ENCODE results near the gene RAB10. TPM values are rescaled to one million over a fixed set of nuclear protein-coding genes. Genes with fewer than 3 reads are reported as not detected.

The RAB10 gene
- total RNA-seq, 1 experiment from 2014 or later, result 67.9 TPM

DNA sequence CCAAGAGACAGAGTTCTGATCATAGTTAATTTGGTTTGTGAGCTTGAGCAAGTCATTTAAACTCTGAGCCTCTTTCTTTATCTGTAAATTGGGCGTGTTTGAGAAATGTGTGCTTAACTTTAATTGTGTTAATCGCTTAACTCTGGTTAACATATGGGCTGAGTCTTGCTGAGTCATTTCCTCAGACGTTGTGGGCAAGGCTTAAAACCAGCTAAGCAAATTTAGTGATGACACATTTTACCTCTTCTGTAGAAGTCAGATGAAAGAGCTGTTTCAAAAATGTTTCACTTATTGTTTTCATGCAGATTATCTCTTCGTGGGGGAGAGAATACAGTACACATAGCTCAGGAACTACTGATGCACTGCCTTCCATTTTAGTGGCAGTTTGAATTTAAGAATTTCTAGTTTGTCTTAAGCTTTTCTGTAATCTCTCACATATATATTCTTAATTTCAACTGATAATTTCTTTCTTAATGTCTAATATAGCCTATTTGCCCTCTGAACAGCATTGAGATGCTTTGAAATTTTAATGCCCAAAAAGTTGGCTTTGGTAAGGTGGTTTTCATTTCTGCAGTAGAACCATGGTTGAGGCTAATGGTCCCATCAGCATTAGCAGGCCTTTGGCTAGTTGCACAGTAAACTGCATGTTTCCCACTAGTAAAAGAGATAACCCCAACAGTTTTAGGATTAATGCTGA, 34.9 kb downstream of the RAB10 start:
- Histone ChIP-seq H3K27me3 (ENCODE audit: low read length) (no peaks in the 10 kb centered on the region), H3K9me2 (replicated peaks; ENCODE audit: insufficient read depth, low read length) (no peaks in the 10 kb centered on the region), H4K20me1 (ENCODE audit: insufficient read depth, low read depth, low read length) (peaks cover 6% of the 10 kb centered on the region; the same call in 1 of the 2 replicates), H3K4me1 (ENCODE audit: low read length) (peaks cover 20% of the 10 kb centered on the region), H3K4me3 (ENCODE audit: low read length) (no peak overlapping the region), H3K79me2 (ENCODE audit: low read length) (peaks cover 97% of the 10 kb centered on the region), H3K4me2 (ENCODE audit: low read depth, low read length, poor library complexity, severe bottlenecking) (peak overlapping the region; percentile 32), H3K36me3 (ENCODE audit: insufficient read depth, low read length) (peaks cover 4% of the 10 kb centered on the region), H3K27ac (ENCODE audit: low read length) (peak overlapping the region; percentile 76), H2AFZ (ENCODE audit: low read length) (no peak overlapping the region), H3K9me3 (ENCODE audit: low read length) (no peaks in the 10 kb centered on the region), H3K9ac (ENCODE audit: low read length) (no peak overlapping the region)
- DNase-seq, result peak; percentile 61

DNA sequence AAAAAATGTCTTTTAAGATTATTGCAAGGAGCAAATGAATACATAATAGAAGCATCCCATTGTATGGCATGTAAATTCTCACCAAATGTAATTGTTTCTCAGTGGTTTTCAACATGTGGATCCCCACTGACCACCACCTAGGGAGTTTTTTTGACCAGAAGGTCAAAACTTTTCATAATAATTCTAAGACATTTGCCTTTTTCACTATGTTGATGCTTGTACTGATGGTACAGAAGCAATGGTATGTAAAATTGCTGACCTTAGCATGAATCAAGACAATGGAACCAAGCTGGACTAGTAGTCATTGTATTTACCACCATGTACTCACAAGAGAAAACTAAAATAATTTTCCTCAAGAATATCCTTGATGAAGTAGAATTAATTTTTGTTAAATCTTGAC, 36.8 kb downstream of the RAB10 start:
- peaks cover 4% of the 10 kb centered on the region; the same call in 1 of the 2 replicates for H4K20me1 ChIP-seq (ENCODE audit: insufficient read depth, low read depth, low read length)

GRCh38 chr2:26072925-26073768, 39.3 kb downstream of the RAB10 start:
- Histone ChIP-seq H3K9me2 (replicated peaks; ENCODE audit: insufficient read depth, low read length) (no peaks in the 10 kb centered on the region), H3K4me3 (ENCODE audit: low read length) (no peak overlapping the region), H3K9me3 (ENCODE audit: low read length) (peaks cover 4% of the 10 kb centered on the region; the same call in 1 of the 2 replicates), H3K27ac (ENCODE audit: low read length) (no peak overlapping the region), H3K9ac (ENCODE audit: low read length) (no peak overlapping the region), H2AFZ (ENCODE audit: low read length) (no peak overlapping the region), H3K36me3 (ENCODE audit: insufficient read depth, low read length) (no peaks in the 10 kb centered on the region; the same call in 1 of the 2 replicates), H3K4me1 (ENCODE audit: low read length) (peaks cover 9% of the 10 kb centered on the region), H4K20me1 (ENCODE audit: insufficient read depth, low read depth, low read length) (peaks cover 4% of the 10 kb centered on the region; the same call in 1 of the 2 replicates), H3K27me3 (ENCODE audit: low read length) (no peaks in the 10 kb centered on the region), H3K4me2 (ENCODE audit: low read depth, low read length, poor library complexity, severe bottlenecking) (no peak overlapping the region), H3K79me2 (ENCODE audit: low read length) (peaks cover 98% of the 10 kb centered on the region)
- DNase-seq, result no peak

More for the DNA sequence above, 36.8 kb downstream of the RAB10 start:
- Histone ChIP-seq H3K27ac (ENCODE audit: low read length) (no peak overlapping the region), H2AFZ (ENCODE audit: low read length) (no peak overlapping the region), H3K36me3 (ENCODE audit: insufficient read depth, low read length) (peaks cover 3% of the 10 kb centered on the region), H3K4me2 (ENCODE audit: low read depth, low read length, poor library complexity, severe bottlenecking) (no peak overlapping the region), H3K27me3 (ENCODE audit: low read length) (no peaks in the 10 kb centered on the region), H3K9me2 (replicated peaks; ENCODE audit: insufficient read depth, low read length) (no peaks in the 10 kb centered on the region), H3K79me2 (ENCODE audit: low read length) (peaks cover 96% of the 10 kb centered on the region), H3K4me1 (ENCODE audit: low read length) (peaks cover 20% of the 10 kb centered on the region), H3K9me3 (ENCODE audit: low read length) (no peaks in the 10 kb centered on the region), H3K9ac (ENCODE audit: low read length) (no peak overlapping the region), H3K4me3 (ENCODE audit: low read length) (no peak overlapping the region)
- DNase-seq, result no peak

DNA sequence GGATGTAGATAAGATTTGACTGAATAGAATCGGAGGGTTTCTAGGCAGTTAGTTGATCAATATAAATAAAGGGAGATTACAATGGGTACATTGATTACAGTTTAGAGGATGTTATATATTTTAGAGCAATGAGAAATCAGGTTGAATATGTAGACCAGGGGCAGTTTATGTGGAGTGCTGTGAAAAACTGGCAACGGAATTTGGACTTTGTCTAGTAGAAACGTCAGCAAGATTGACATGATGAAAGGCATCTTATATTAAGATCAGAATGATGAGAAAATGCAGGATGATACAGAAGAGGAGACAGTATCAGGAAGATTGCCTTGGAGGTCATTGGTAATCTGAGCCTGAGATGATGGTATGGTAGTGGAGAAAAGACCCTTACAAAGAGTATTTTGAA, 39.9 kb downstream of the RAB10 start:
- H3K27ac ChIP-seq (ENCODE audit: low read length), result no peak overlapping the region
- no peak overlapping the region for H3K9ac ChIP-seq (ENCODE audit: low read length)
- peaks cover 4% of the 10 kb centered on the region; the same call in 1 of the 2 replicates for H3K9me3 ChIP-seq (ENCODE audit: low read length)
- H3K4me3 ChIP-seq (ENCODE audit: low read length), result no peak overlapping the region
- H3K79me2 ChIP-seq (ENCODE audit: low read length), result peaks cover 98% of the 10 kb centered on the region
- no peaks in the 10 kb centered on the region for H3K9me2 ChIP-seq (replicated peaks; ENCODE audit: insufficient read depth, low read length)
- peaks cover 3% of the 10 kb centered on the region for H3K4me1 ChIP-seq (ENCODE audit: low read length)
- no peak overlapping the region for H3K4me2 ChIP-seq (ENCODE audit: low read depth, low read length, poor library complexity, severe bottlenecking)
- H3K27me3 ChIP-seq (ENCODE audit: low read length), result no peaks in the 10 kb centered on the region
- DNase-seq, result no peak
- H3K36me3 ChIP-seq (ENCODE audit: insufficient read depth, low read length), result no peaks in the 10 kb centered on the region; the same call in 1 of the 2 replicates
- H2AFZ ChIP-seq (ENCODE audit: low read length), result no peak overlapping the region
- H4K20me1 ChIP-seq (ENCODE audit: insufficient read depth, low read depth, low read length), result peaks cover 4% of the 10 kb centered on the region; the same call in 1 of the 2 replicates

- DNase-seq, result no peak
- H3K9me3 ChIP-seq (ENCODE audit: low read length), result peaks cover 4% of the 10 kb centered on the region; the same call in 1 of the 2 replicates
- H3K36me3 ChIP-seq (ENCODE audit: insufficient read depth, low read length), result no peaks in the 10 kb centered on the region; the same call in 1 of the 2 replicates
- H3K4me2 ChIP-seq (ENCODE audit: low read depth, low read length, poor library complexity, severe bottlenecking), result no peak overlapping the region
- H3K27ac ChIP-seq (ENCODE audit: low read length), result no peak overlapping the region
- H3K4me3 ChIP-seq (ENCODE audit: low read length), result no peak overlapping the region
- no peaks in the 10 kb centered on the region for H3K9me2 ChIP-seq (replicated peaks; ENCODE audit: insufficient read depth, low read length)
- H3K4me1 ChIP-seq (ENCODE audit: low read length), result no peaks in the 10 kb centered on the region
- peaks cover 98% of the 10 kb centered on the region for H3K79me2 ChIP-seq (ENCODE audit: low read length)
- no peak overlapping the region for H2AFZ ChIP-seq (ENCODE audit: low read length)
- H3K27me3 ChIP-seq (ENCODE audit: low read length), result no peaks in the 10 kb centered on the region
- no peak overlapping the region for H3K9ac ChIP-seq (ENCODE audit: low read length)
- H4K20me1 ChIP-seq (ENCODE audit: insufficient read depth, low read depth, low read length), result peaks cover 4% of the 10 kb centered on the region; the same call in 1 of the 2 replicates
These were observed 40.8 kb downstream of the RAB10 start for GRCh38 chr2:26074676-26075075.

DNA sequence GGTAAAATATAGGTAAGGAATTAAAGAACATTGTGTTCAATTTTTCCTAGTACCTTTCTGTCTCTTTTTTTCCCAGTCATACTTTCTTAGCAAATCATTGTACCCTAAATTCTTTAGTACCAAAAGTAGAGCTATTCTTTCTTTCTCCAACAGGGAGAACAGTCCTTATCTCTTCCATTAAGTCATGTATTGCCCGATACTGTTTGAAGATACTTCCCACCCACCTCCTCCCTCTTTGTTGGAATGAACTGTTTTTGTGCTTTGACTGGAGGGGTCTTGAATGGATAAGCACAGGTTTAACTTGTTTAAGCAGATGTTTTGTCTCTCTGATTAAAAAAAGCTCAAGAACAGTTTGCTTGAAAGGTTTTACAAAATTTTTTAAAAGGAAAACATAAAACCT, 41.3 kb downstream of the RAB10 start:
- Histone ChIP-seq H3K79me2 (ENCODE audit: low read length) (peaks cover 98% of the 10 kb centered on the region), H2AFZ (ENCODE audit: low read length) (no peak overlapping the region), H3K27me3 (ENCODE audit: low read length) (no peaks in the 10 kb centered on the region), H3K4me3 (ENCODE audit: low read length) (no peak overlapping the region), H3K9me2 (replicated peaks; ENCODE audit: insufficient read depth, low read length) (no peaks in the 10 kb centered on the region), H3K36me3 (ENCODE audit: insufficient read depth, low read length) (no peaks in the 10 kb centered on the region; the same call in 1 of the 2 replicates), H3K9me3 (ENCODE audit: low read length) (peaks cover 4% of the 10 kb centered on the region; the same call in 1 of the 2 replicates), H3K4me1 (ENCODE audit: low read length) (no peaks in the 10 kb centered on the region), H3K4me2 (ENCODE audit: low read depth, low read length, poor library complexity, severe bottlenecking) (no peak overlapping the region), H4K20me1 (ENCODE audit: insufficient read depth, low read depth, low read length) (no peaks in the 10 kb centered on the region), H3K27ac (ENCODE audit: low read length) (no peak overlapping the region), H3K9ac (ENCODE audit: low read length) (no peak overlapping the region)
- DNase-seq, result no peak

DNA sequence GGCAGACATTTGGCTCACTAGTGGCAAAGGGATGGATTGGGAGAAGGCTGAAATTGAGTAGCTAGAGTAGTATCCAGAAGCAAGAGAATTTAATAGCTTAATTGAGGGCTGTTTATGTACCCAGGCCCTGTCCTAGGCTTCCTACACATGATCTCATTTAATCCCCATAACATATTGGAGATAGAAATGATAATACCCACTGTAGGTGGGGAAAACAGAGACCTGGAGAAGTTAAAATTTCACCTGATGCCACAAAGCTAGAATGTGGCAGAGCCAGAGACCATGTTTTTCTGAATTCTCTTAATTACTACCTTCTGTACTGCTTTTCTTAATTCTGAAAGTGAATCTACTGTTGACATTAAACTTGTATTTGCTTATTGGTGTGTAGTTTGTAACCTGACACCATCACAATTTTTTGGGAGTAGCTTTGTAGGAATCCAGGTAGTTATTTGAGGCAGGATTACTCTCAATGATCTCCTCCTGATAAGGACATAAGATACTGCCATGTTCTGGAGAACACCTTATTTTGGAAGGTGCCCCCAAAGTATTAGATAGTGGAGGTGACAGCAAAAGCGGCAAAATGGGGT, 42.2 kb downstream of the RAB10 start:
- no peaks in the 10 kb centered on the region for H3K9me2 ChIP-seq (replicated peaks; ENCODE audit: insufficient read depth, low read length)
- H3K36me3 ChIP-seq (ENCODE audit: insufficient read depth, low read length), result peaks cover 6% of the 10 kb centered on the region; the same call in 1 of the 2 replicates
- no peak overlapping the region for H3K4me3 ChIP-seq (ENCODE audit: low read length)
- H3K27ac ChIP-seq (ENCODE audit: low read length), result no peak overlapping the region
- DNase-seq, result no peak
- no peak overlapping the region for H3K4me2 ChIP-seq (ENCODE audit: low read depth, low read length, poor library complexity, severe bottlenecking)
- no peaks in the 10 kb centered on the region for H3K27me3 ChIP-seq (ENCODE audit: low read length)
- peaks cover 9% of the 10 kb centered on the region for H3K9me3 ChIP-seq (ENCODE audit: low read length)
- no peaks in the 10 kb centered on the region for H3K4me1 ChIP-seq (ENCODE audit: low read length)
- peaks cover 98% of the 10 kb centered on the region for H3K79me2 ChIP-seq (ENCODE audit: low read length)
- no peak overlapping the region for H3K9ac ChIP-seq (ENCODE audit: low read length)
- no peaks in the 10 kb centered on the region for H4K20me1 ChIP-seq (ENCODE audit: insufficient read depth, low read depth, low read length)
- no peak overlapping the region for H2AFZ ChIP-seq (ENCODE audit: low read length)

GRCh38 chr2:26077291-26077690, 43.4 kb downstream of the RAB10 start:
- H3K79me2 ChIP-seq (ENCODE audit: low read length), result peaks cover 98% of the 10 kb centered on the region
- no peaks in the 10 kb centered on the region for H3K27me3 ChIP-seq (ENCODE audit: low read length)
- H3K9me3 ChIP-seq (ENCODE audit: low read length), result peaks cover 14% of the 10 kb centered on the region
- H3K27ac ChIP-seq (ENCODE audit: low read length), result no peak overlapping the region
- H2AFZ ChIP-seq (ENCODE audit: low read length), result no peak overlapping the region
- H3K4me1 ChIP-seq (ENCODE audit: low read length), result no peaks in the 10 kb centered on the region
- H3K9me2 ChIP-seq (replicated peaks; ENCODE audit: insufficient read depth, low read length), result no peaks in the 10 kb centered on the region
- peaks cover 6% of the 10 kb centered on the region; the same call in 1 of the 2 replicates for H3K36me3 ChIP-seq (ENCODE audit: insufficient read depth, low read length)
- H3K9ac ChIP-seq (ENCODE audit: low read length), result no peak overlapping the region
- no peak for DNase-seq
- H4K20me1 ChIP-seq (ENCODE audit: insufficient read depth, low read depth, low read length), result no peaks in the 10 kb centered on the region
- no peak overlapping the region for H3K4me2 ChIP-seq (ENCODE audit: low read depth, low read length, poor library complexity, severe bottlenecking)
- H3K4me3 ChIP-seq (ENCODE audit: low read length), result no peak overlapping the region
